ENCODE results near the gene RPGRIP1.

The RPGRIP1 gene

DNA sequence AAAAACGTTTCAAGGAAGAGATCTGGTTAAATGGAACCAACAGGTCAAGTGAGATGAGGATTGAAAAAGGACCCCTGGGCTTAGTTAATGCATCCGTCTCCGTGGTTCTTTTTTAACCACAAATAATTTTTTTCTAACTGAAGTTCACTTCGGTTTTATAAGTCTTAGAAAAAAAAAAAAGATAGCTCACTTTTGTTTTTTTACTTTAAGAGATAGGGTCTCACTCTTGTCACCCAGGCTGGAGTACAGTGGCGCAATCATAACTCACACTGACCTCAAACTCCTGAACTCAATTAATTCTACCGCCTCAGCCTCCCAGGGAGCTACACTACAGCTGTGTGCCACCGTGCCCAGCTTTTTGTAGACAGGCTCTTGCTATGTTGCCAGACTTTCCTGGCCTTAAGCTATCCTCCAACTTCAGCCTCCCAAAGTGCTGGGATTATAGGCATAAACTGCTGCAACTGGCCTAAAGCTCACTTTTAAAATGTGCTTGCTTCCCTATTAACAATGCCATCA lies 22.4 kb upstream of the RPGRIP1 start:
- peaks cover 49% of the 10 kb centered on the region for H3K4me1 Mint-ChIP-seq
- H3K27me3 Mint-ChIP-seq (ENCODE audit: low read depth) = no peaks in the 10 kb centered on the region
- H3K36me3 Mint-ChIP-seq (ENCODE audit: low read depth) = peaks cover 82% of the 10 kb centered on the region
- TF ChIP-seq, protein P1, sequence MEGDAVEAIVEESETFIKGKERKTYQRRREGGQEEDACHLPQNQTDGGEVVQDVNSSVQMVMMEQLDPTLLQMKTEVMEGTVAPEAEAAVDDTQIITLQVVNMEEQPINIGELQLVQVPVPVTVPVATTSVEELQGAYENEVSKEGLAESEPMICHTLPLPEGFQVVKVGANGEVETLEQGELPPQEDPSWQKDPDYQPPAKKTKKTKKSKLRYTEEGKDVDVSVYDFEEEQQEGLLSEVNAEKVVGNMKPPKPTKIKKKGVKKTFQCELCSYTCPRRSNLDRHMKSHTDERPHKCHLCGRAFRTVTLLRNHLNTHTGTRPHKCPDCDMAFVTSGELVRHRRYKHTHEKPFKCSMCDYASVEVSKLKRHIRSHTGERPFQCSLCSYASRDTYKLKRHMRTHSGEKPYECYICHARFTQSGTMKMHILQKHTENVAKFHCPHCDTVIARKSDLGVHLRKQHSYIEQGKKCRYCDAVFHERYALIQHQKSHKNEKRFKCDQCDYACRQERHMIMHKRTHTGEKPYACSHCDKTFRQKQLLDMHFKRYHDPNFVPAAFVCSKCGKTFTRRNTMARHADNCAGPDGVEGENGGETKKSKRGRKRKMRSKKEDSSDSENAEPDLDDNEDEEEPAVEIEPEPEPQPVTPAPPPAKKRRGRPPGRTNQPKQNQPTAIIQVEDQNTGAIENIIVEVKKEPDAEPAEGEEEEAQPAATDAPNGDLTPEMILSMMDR (IDR thresholded peaks at IDR 0.05; ENCODE audit: unreplicated experiment in 3 of 3) = no peak
- peak overlapping the region in 1 of 3 experiments; percentile 27 for H3K4me3 Mint-ChIP-seq
- H3K27ac Mint-ChIP-seq = peak overlapping the region in 2 of 3 experiments; percentile 47 to 56
- H3K9me3 Mint-ChIP-seq = no peaks in the 10 kb centered on the region

DNA sequence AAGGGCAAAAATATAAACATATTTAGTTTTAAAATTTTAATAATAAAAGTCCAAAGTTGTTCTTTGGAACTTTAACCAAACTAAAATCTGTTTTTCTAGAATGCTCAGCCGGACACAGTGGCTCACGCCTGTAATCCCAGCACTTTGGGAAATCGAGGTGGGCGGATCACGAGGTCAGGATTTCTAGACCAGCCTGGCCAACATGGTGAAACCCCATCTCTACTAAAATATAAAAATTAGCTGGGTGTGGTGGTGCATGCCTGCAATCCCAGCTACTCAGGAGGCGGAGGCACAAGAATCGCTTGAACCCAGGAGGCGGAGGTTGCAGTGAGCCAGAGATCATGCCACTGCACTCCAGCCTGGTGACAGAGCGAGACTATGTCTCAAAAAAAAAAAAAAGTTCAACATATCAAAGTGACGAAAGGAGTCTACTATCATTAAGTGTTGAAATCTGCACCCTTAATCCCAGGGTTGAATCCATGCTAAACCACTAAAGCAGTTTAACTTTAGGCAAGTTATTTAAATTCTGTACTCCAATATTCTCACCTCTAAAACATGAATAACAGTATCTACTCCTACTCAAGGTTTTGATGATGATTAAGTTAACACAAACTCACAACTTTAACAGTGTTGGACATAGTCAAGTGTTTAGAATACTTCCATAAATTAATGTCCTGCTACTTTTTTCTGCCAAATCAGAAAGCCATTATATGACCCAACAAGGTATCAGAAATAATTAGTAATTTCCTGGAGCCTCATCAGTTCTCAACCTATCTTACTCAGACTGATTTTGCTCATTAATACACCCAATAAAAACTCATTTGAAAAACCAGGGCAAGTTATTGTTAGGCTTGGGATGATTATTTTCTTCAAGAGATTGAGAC lies 21.6 kb upstream of the RPGRIP1 start:
- Mint-ChIP-seq H3K27ac (no peak overlapping the region), H3K4me3 (no peak overlapping the region), H3K4me1 (peaks cover 57% of the 10 kb centered on the region), H3K36me3 (ENCODE audit: low read depth) (peaks cover 83% of the 10 kb centered on the region), H3K9me3 (no peaks in the 10 kb centered on the region), H3K27me3 (ENCODE audit: low read depth) (no peaks in the 10 kb centered on the region)
- TF ChIP-seq, protein P1 (IDR thresholded peaks at IDR 0.05; ENCODE audit: unreplicated experiment in 3 of 3) = no peak

DNA sequence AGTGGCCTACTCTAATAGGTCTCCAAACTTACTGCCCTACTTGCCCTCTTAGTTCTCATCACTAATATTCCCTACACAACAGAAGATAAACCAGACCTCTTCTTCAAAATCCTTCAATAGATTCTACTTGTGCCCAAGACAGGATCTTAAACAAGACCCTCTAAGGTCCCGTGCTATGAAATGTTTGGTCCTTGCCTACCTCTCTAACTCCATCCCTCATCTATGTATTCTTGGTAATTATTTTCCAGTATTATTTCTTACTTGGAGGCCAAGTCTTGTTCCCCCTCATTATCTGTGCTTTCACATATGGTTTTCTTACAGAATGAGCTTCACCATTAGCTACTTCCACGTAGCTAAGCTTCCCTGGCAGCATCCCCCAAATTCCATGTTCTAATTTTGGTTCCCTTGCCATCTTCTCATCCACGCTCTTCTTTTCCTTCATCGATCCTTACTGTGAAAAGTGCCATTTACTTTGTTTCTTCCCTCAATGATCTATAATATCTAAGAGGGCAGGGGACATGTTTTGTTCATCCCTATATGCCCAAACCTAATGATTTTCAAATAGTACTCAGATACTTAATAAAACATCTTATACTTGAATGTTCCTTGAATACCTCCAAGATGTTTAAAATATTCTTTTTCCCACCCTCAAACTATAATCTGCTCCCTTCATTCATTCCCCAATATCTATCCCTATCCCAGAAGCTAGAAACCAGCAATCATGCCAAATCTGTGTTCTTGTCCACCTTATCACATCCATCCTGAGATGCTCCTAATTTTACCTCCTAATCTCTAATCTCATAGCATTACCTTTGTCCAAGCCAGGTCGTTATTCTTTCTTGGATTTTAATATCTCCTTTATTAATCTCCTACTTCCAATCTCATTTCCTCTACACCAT lies 20.7 kb upstream of the RPGRIP1 start:
- Mint-ChIP-seq H3K4me1 (peaks cover 66% of the 10 kb centered on the region), H3K27ac (peak overlapping the region in 1 of 3 experiments; percentile 24), H3K4me3 (peak overlapping the region in 2 of 3 experiments; percentile 1 to 5), H3K9me3 (no peaks in the 10 kb centered on the region), H3K27me3 (ENCODE audit: low read depth) (no peaks in the 10 kb centered on the region), H3K36me3 (ENCODE audit: low read depth) (peaks cover 84% of the 10 kb centered on the region)
- TF ChIP-seq, protein P1 (IDR thresholded peaks at IDR 0.05; ENCODE audit: unreplicated experiment in 3 of 3) = no peak

DNA sequence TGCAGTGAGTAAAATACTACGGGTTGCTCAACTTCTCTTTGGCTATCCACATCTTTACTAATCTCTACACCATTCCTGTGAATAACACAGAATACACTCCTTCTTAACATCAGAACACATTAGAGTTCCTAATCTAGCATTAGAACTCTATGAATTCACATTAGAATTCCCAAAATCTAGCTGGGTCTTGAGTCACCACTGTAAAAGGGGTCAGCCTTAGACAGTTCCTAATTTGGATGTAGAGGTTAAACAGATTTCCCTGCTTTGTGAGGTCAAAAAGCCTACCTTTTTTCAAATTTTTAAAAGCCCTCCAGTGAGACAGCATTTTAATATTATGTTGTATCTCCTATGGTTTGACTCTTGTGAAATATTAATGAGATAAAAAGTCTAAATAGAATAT lies 18.1 kb upstream of the RPGRIP1 start:
- no peaks in the 10 kb centered on the region for H3K27me3 Mint-ChIP-seq (ENCODE audit: low read depth)
- peaks cover 82% of the 10 kb centered on the region for H3K36me3 Mint-ChIP-seq (ENCODE audit: low read depth)
- no peaks in the 10 kb centered on the region for H3K9me3 Mint-ChIP-seq
- H3K4me3 Mint-ChIP-seq = no peak overlapping the region
- H3K27ac Mint-ChIP-seq = no peak overlapping the region
- H3K4me1 Mint-ChIP-seq = peaks cover 69% of the 10 kb centered on the region
- TF ChIP-seq, protein P1 (IDR thresholded peaks at IDR 0.05; ENCODE audit: unreplicated experiment in 3 of 3) = no peak

DNA sequence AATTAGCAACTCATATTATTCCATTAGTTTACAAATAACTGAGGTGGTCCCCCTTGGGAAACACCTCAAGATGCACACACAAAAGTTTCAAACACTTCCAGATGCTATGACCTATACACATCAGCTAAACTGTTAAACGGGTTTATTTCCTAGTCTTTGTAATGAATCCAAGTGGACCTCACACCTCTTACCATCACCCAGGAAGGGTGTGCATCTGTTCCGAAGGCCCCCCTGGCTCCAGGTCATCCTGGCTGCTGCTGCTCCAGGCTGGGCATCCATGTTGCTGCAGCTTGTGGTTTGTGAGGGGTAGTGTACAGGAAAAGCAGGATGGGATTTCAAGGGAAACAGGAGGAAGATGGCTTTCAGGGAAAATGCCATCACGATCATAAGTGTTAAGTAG lies 17.5 kb upstream of the RPGRIP1 start:
- H3K4me1 Mint-ChIP-seq = peaks cover 68% of the 10 kb centered on the region
- H3K9me3 Mint-ChIP-seq = no peaks in the 10 kb centered on the region
- H3K27me3 Mint-ChIP-seq (ENCODE audit: low read depth) = no peaks in the 10 kb centered on the region
- peak overlapping the region; percentile 22 to 59 (median 34) for H3K4me3 Mint-ChIP-seq
- TF ChIP-seq, protein P1 (IDR thresholded peaks at IDR 0.05; ENCODE audit: unreplicated experiment in 3 of 3) = no peak
- peaks cover 80% of the 10 kb centered on the region for H3K36me3 Mint-ChIP-seq (ENCODE audit: low read depth)
- H3K27ac Mint-ChIP-seq = peak overlapping the region in 1 of 3 experiments; percentile 57

Data from nephron (organoid).